NCI-H748 treated with DMSO at 0.1 percent for 48 hours (cell line): ENCODE data around the gene WTIP.
"Not testable (repeated sequence)": the region's sequence is repeated elsewhere in the genome, so short reads cannot be mapped to it uniquely, and the experiment has no call there.

ENCODE experiments used
- DNase-seq: peaks from one replicate; lab custom pipeline; 2025; lab: John Stamatoyannopoulos, UW

WTIP gene

GRCh38 chr19:34503531-34504272, 22.1 kb downstream of the WTIP start:
- no peak for DNase-seq

- DNase-seq, result no peak
Observed at GRCh38 chr19:34504273-34504808, 22.8 kb downstream of the WTIP start.

- DNase-seq, result no peak
Observed at GRCh38 chr19:34504809-34505291, 23.3 kb downstream of the WTIP start.

GRCh38 chr19:34505321-34506025, 23.9 kb downstream of the WTIP start:
- no peak for DNase-seq

- no peak for DNase-seq
Observed at GRCh38 chr19:34506026-34506370, 24.4 kb downstream of the WTIP start.

- DNase-seq, result no peak
Observed at GRCh38 chr19:34507414-34508067, 26.0 kb downstream of the WTIP start.

- DNase-seq, result no peak
Observed at GRCh38 chr19:34508540-34508939, 27.0 kb downstream of the WTIP start.

- not testable (repeated sequence) for DNase-seq
Observed at GRCh38 chr19:34510904-34511303, 29.3 kb downstream of the WTIP start.

- DNase-seq, result no peak
Observed at GRCh38 chr19:34512254-34512822, 30.8 kb downstream of the WTIP start.

GRCh38 chr19:34513767-34514166, 32.2 kb downstream of the WTIP start:
- DNase-seq, result no peak

GRCh38 chr19:34519602-34520001, 38.0 kb downstream of the WTIP start:
- no peak for DNase-seq

- no peak for DNase-seq
Observed at GRCh38 chr19:34523408-34523807, 41.9 kb downstream of the WTIP start.

GRCh38 chr19:34525001-34525400, 43.4 kb downstream of the WTIP start:
- DNase-seq, result no peak

- no peak for DNase-seq
Observed at GRCh38 chr19:34534206-34534605, 52.6 kb downstream of the WTIP start.

GRCh38 chr19:34539396-34539795, 57.8 kb downstream of the WTIP start:
- DNase-seq, result no peak

- no peak for DNase-seq
Observed at GRCh38 chr19:34540811-34541557, 59.4 kb downstream of the WTIP start.

- no peak for DNase-seq
Observed at GRCh38 chr19:34549833-34550232, 68.3 kb downstream of the WTIP start.

- DNase-seq, result no peak
Observed at GRCh38 chr19:34555447-34555846, 73.9 kb downstream of the WTIP start.

GRCh38 chr19:34556488-34556887, 74.9 kb downstream of the WTIP start:
- peak; percentile 6 for DNase-seq

GRCh38 chr19:34559045-34559444, 77.5 kb downstream of the WTIP start:
- DNase-seq, result no peak

- no peak for DNase-seq
Observed at GRCh38 chr19:34560229-34560628, 78.7 kb downstream of the WTIP start.
